ENCODE data around the gene TRIM29.
"Not testable (repeated sequence)": the region's sequence is repeated elsewhere in the genome, so short reads cannot be mapped to it uniquely, and the experiment has no call there.

The TRIM29 gene

DNA sequence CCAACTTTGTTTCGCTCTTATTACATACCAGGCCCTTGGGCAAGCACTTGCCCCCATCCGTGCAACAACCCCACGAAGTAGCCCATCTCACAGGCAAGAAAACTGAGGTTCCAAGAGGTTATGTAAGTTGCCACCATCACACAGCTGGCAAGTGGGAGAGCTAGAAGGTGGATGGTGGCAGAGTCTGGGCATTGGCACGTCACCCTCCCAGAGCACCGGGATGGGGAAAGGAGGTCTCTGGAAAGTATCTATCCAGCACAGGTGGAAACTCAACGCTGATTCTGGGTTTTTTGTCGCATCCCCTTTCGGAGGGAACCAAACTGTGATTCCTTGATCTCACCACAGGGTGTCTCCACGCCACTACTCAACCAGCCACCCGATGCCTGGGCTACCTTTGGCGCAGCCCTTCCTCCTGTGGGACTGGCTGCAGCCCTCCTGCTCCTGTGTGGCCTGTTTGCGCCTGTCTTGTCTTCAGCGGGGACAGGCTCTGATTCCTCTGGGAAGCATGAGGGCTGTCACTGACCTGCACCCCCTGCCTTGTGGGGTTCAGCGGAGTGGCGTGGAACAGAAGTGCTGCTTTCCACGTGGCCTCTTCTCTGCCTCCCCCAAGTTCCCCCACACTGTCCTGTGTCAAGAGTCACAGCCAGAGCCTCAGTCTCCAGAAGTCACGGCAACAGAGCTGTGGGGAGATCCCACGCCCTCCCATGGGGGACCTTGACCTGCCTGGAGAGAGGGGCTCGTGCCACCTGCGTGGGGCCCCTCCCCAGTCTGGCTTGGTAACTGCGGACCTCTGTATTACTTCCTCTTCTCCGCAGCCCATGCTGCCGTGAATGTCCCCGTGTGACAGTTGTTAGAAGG lies 34.4 kb upstream of the TRIM29 start:
- peak; percentile 68 for DNase-seq (ENCODE audit: low spot score)

DNA sequence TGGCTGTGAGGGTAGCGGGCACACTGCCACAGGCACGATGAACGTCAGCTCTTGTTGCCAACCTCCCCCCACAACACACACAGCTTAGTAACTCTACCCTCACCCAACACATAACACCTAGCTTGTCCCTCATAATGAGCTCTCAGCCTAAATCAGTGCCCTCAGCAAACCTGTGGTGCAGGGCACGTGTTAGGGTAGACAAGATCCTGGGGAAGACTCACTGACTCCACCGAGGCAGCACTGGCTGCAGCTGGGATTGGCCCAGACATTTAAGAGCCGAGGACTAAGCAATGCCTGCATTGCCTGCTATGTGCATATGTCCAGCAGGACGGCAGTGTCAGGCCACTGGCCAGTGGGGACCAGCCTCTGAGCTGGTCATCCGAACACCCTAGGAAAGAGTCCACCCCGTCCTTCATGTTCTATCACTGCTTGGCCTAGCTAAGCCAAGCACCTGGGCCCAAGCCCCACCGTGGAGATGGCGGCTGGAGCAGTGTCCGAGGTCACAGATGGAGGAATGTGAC lies 32.9 kb upstream of the TRIM29 start:
- no peak for DNase-seq (ENCODE audit: low spot score)

- DNase-seq (ENCODE audit: low spot score): no peak
Measured at GRCh38 chr11:120169981-120170698, 32.2 kb upstream of the TRIM29 start.

- peak; percentile 67 for DNase-seq (ENCODE audit: low spot score)
Measured at GRCh38 chr11:120168960-120169681, 31.2 kb upstream of the TRIM29 start.

DNA sequence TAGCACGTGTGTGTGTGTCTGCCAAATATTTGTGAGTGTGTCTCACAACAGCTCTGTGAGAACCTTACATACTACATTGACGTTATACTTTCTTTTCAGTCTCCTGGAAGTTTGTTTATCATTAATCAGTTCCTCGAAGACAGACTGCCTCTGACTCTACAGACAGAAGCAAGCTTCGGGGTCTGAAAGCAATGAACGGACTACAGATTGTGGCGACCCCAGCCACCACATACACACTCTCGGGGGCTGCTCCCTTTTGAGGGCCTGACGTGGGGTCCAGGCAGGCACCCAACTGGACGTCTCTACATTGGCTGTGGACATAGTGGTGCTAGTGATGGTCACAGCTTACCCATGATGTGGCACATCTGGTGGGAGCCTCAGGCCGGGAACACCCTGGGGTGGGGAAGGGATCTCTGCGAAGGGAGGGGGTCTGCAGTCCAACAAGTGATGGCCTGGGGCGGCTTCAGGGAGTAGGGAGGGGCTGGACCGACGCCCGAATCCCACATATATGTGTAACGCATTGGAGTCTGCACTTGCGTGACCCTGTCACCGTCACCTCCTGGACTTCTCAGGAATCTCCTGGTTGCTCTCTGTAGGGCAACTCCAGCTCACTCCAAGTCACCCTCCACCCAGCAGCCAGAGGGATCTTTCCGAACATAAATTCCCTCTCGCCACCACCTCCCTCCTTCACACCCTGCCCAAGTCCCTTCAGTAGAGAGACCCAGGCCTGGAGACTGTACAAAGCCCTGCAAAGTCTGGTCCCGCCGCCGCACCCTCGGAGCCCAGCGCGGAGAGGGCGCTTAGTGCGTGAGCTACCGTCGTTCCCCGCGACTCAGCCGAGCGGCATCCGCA lies 30.4 kb upstream of the TRIM29 start:
- no peak for DNase-seq (ENCODE audit: low spot score)

DNA sequence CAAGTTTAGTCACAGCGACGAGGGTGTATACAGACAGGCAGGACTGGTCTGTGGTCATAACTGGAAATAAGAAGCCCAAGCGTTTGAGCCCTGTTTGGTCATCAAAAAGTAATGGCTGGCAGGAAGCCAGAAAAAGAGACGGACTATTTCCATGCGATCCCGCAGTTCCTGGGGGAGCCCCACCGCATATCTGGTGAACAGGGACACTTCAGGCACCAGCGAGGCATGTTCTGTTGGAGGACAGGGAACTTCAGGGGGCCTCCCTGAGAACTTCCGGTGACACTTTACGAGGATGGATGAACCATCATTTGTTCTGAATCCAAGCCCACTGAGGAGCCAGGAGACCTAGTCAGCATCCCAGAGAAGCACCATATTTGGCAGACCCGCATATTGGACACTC lies 29.7 kb upstream of the TRIM29 start:
- no peak for DNase-seq (ENCODE audit: low spot score)

- DNase-seq (ENCODE audit: low spot score): no peak
Measured at GRCh38 chr11:120160436-120160835, 22.5 kb upstream of the TRIM29 start.

GRCh38 chr11:120153221-120153620 lies 15.3 kb upstream of the TRIM29 start:
- peak; percentile 55 for DNase-seq (ENCODE audit: low spot score)

GRCh38 chr11:120151536-120151935 lies 13.6 kb upstream of the TRIM29 start:
- DNase-seq (ENCODE audit: low spot score): no peak

DNA sequence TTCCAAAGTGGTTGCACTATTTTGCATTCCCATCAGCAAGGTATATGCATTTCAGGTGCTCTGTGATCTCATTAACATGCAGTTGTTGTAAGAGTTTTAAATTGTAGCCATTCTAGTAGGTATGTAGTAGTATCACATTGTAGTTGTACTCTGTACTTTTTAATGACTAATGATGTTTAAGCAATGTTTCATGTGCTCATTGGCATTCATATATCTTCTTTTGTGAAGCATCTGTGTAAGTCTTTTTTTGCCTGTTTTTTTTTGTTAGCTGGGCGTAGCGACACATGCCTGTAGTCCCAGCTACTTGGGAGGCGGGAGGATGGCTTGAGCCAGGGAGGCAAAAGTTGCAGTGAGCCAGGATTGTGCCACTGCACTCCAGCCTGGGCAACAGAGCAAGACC lies 11.3 kb upstream of the TRIM29 start:
- no peak for DNase-seq (ENCODE audit: low spot score)

GRCh38 chr11:120147950-120148270 lies 10.0 kb upstream of the TRIM29 start:
- no peak for DNase-seq (ENCODE audit: low spot score)

- DNase-seq (ENCODE audit: low spot score): no peak
Measured at GRCh38 chr11:120147094-120147949, 9.4 kb upstream of the TRIM29 start.

GRCh38 chr11:120146413-120147093 lies 8.6 kb upstream of the TRIM29 start:
- no peak for DNase-seq (ENCODE audit: low spot score)

- no peak for DNase-seq (ENCODE audit: low spot score)
Measured at GRCh38 chr11:120144501-120144900, 6.6 kb upstream of the TRIM29 start.

GRCh38 chr11:120143472-120143871 lies 5.6 kb upstream of the TRIM29 start:
- DNase-seq (ENCODE audit: low spot score): not testable (repeated sequence)

- DNase-seq (ENCODE audit: low spot score): no peak
Measured at GRCh38 chr11:120142441-120143100, 4.7 kb upstream of the TRIM29 start.

DNA sequence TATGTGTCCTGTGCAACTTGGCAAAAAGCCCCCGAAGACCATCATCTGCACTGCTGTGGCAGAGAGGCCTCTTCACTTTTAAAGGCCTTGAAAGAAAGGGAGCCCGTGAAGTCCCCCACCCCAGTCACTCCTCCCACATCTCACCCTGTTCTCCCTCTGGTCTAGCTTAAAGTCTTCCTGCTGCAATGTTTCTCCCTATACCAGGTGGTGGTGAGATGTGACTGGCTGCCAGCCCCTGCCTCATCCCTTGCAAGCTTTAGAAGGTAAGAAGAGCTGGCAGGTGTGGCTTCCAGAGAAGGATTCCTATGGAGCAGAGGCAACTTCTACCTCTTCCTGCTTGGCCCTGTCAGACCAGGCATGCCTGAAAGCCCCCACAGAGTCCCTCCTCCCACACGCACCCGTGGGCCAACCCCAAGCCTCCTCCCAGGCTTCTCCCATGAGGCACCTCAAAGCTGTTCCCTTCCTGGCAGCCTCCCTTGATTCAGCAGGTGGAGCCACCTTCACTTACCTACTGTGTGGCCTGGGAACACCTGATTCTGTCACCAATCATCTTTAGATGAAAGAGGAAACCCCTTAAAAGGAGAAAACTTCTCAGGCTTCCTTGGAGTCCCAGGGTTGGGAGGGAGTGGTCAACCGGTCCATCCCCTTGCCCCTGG lies 4.0 kb upstream of the TRIM29 start:
- DNase-seq (ENCODE audit: low spot score): no peak

DNA sequence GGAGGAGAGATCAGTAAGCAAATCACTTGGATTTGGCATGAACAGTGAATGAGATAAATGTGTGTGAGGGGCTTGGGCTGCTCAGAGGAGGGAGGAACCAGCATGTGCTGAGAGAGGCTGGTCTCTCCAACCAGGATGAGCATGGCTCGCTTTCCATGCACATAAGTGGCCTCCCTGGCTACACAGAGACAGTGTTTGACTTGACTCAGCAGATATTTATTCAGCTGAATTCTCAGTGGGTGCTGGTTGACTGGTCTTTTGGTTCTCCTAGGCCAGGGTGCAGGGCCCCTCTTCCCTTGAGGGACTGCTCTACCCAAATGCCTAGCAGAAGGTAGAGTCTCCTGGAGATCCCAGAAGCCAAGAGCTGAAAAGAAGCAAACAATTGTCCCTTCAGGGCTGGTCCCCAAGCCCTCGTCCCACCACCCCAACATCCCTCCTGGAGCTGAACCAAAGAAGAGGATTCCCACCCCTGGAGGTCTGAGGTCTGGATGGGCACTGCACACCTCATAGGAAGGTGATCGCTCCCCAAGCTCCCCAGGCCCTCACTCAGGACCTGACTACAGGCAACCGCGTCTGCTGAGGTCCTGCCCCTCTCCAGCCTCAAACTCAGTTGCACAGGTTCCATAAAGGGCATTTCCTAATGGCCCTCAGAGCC lies 3.3 kb upstream of the TRIM29 start:
- no peak for DNase-seq (ENCODE audit: low spot score)

Measured in kidney tubule cell (primary cell).